ENCODE data around the gene SEMA3C. TPM values are rescaled to one million over a fixed set of nuclear protein-coding genes. Genes with fewer than 3 reads are reported as not detected.

SEMA3C gene
- total RNA-seq, 2 donors from 2014 or later, result 0.09 to 0.15 TPM

GRCh38 chr7:80763289-80763688, 155.6 kb downstream of the SEMA3C start:
- Mint-ChIP-seq H3K27ac (no peak overlapping the region), H3K4me3 (no peak overlapping the region), H3K4me1 (peaks cover 13% of the 10 kb centered on the region), H3K36me3 (ENCODE audit: low read depth) (no peaks in the 10 kb centered on the region), H3K9me3 (no peaks in the 10 kb centered on the region), H3K27me3 (ENCODE audit: insufficient read depth) (peaks cover 36% of the 10 kb centered on the region)
- Histone ChIP-seq H3K27ac (ENCODE audit: low read depth, low read length) (peak overlapping the region; percentile 38), H3K27me3 (ENCODE audit: control insufficient read depth, insufficient read depth, low read length, poor library complexity, severe bottlenecking) (no peaks in the 10 kb centered on the region), H3K4me3 (ENCODE audit: low read length) (no peak overlapping the region), H3K36me3 (ENCODE audit: control insufficient read depth, insufficient read depth, low read length) (no peaks in the 10 kb centered on the region), H3K9me3 (ENCODE audit: control insufficient read depth, low read length) (no peaks in the 10 kb centered on the region), H3K9ac (ENCODE audit: extremely low read depth, low read length, poor library complexity, severe bottlenecking) (no peak overlapping the region), H3K4me1 (ENCODE audit: control insufficient read depth, insufficient read depth, low read length) (peaks cover 4% of the 10 kb centered on the region)
- no peak for DNase-seq
- TF ChIP-seq CTCF (conservative IDR thresholded peaks at IDR 0.05), result no peak
- WGBS, 2 experiments (ENCODE audit: insufficient coverage in 1 of 2, insufficient read length in 1 of 2), result 43 to 67% methylated on average over 1 of the region's 1 CpG

- H3K27me3 Mint-ChIP-seq (ENCODE audit: insufficient read depth), result peaks cover 23% of the 10 kb centered on the region
- Histone ChIP-seq H3K9me3 (ENCODE audit: control insufficient read depth, low read length) (no peaks in the 10 kb centered on the region), H3K36me3 (ENCODE audit: control insufficient read depth, insufficient read depth, low read length) (no peaks in the 10 kb centered on the region), H3K4me1 (ENCODE audit: control insufficient read depth, insufficient read depth, low read length) (peaks cover 4% of the 10 kb centered on the region), H3K27me3 (ENCODE audit: control insufficient read depth, insufficient read depth, low read length, poor library complexity, severe bottlenecking) (no peaks in the 10 kb centered on the region), H3K9ac (ENCODE audit: extremely low read depth, low read length, poor library complexity, severe bottlenecking) (no peak overlapping the region), H3K4me3 (ENCODE audit: low read length) (no peak overlapping the region), H3K27ac (ENCODE audit: low read depth, low read length) (peak overlapping the region; percentile 50)
- WGBS, 2 experiments (ENCODE audit: insufficient coverage in 1 of 2, insufficient read length in 1 of 2), result 52% methylated on average over 4 of the region's 4 CpGs; no CpG with 5 or more reads in 1 of the 2 experiments
- no peak for TF ChIP-seq CTCF (conservative IDR thresholded peaks at IDR 0.05)
- H3K27ac Mint-ChIP-seq, result no peak overlapping the region
- H3K9me3 Mint-ChIP-seq, result no peaks in the 10 kb centered on the region
- DNase-seq, result no peak
- H3K4me1 Mint-ChIP-seq, result peaks cover 13% of the 10 kb centered on the region
- no peaks in the 10 kb centered on the region for H3K36me3 Mint-ChIP-seq (ENCODE audit: low read depth)
- no peak overlapping the region for H3K4me3 Mint-ChIP-seq
Measured at GRCh38 chr7:80760292-80760691, 158.6 kb downstream of the SEMA3C start.

GRCh38 chr7:80752954-80753690, 165.7 kb downstream of the SEMA3C start:
- Mint-ChIP-seq H3K4me1 (peaks cover 7% of the 10 kb centered on the region), H3K36me3 (ENCODE audit: low read depth) (no peaks in the 10 kb centered on the region), H3K27ac (no peak overlapping the region), H3K9me3 (no peaks in the 10 kb centered on the region), H3K27me3 (ENCODE audit: insufficient read depth) (peaks cover 8% of the 10 kb centered on the region), H3K4me3 (no peak overlapping the region)
- Histone ChIP-seq H3K4me1 (ENCODE audit: control insufficient read depth, insufficient read depth, low read length) (no peaks in the 10 kb centered on the region), H3K9ac (ENCODE audit: extremely low read depth, low read length, poor library complexity, severe bottlenecking) (no peak overlapping the region), H3K9me3 (ENCODE audit: control insufficient read depth, low read length) (no peaks in the 10 kb centered on the region), H3K27ac (ENCODE audit: low read depth, low read length) (no peak overlapping the region), H3K36me3 (ENCODE audit: control insufficient read depth, insufficient read depth, low read length) (no peaks in the 10 kb centered on the region), H3K4me3 (ENCODE audit: low read length) (no peak overlapping the region), H3K27me3 (ENCODE audit: control insufficient read depth, insufficient read depth, low read length, poor library complexity, severe bottlenecking) (no peaks in the 10 kb centered on the region)
- WGBS, 2 experiments (ENCODE audit: insufficient coverage in 1 of 2, insufficient read length in 1 of 2), result 94% methylated on average over 5 of the region's 6 CpGs; no CpG with 5 or more reads in 1 of the 2 experiments
- no peak for DNase-seq
- no peak for TF ChIP-seq CTCF (conservative IDR thresholded peaks at IDR 0.05)
